NCI-H2227 (cell line): ENCODE measurements around the gene ADAMTS18.

Source experiments
- DNase-seq: peaks from one replicate; lab custom pipeline; 2025; ENCODE audit not compliant: unreplicated experiment; lab: John Stamatoyannopoulos, UW

ADAMTS18 gene

GRCh38 chr16:77331802-77332586 is 102.8 kb downstream of the ADAMTS18 start:
- DNase-seq: no peak

GRCh38 chr16:77331043-77331442 is 103.8 kb downstream of the ADAMTS18 start:
- DNase-seq: no peak

- no peak for DNase-seq
These were observed 104.3 kb downstream of the ADAMTS18 start for GRCh38 chr16:77330332-77331042.

GRCh38 chr16:77328768-77329167 is 106.1 kb downstream of the ADAMTS18 start:
- DNase-seq: no peak

- no peak for DNase-seq
These were observed 106.6 kb downstream of the ADAMTS18 start for GRCh38 chr16:77328274-77328673.

- DNase-seq: no peak
These were observed 107.1 kb downstream of the ADAMTS18 start for GRCh38 chr16:77327717-77328116.

GRCh38 chr16:77324729-77325128 is 110.1 kb downstream of the ADAMTS18 start:
- no peak for DNase-seq

- no peak for DNase-seq
These were observed 111.1 kb downstream of the ADAMTS18 start for GRCh38 chr16:77323695-77324094.

GRCh38 chr16:77322757-77323156 is 112.1 kb downstream of the ADAMTS18 start:
- no peak for DNase-seq

GRCh38 chr16:77317059-77317458 is 117.8 kb downstream of the ADAMTS18 start:
- no peak for DNase-seq

- DNase-seq: no peak
These were observed 124.0 kb downstream of the ADAMTS18 start for GRCh38 chr16:77310877-77311276.

- DNase-seq: no peak
These were observed 126.7 kb downstream of the ADAMTS18 start for GRCh38 chr16:77308163-77308561.

- no peak for DNase-seq
These were observed 127.2 kb downstream of the ADAMTS18 start for GRCh38 chr16:77307426-77308162.

GRCh38 chr16:77306075-77306474 is 128.8 kb downstream of the ADAMTS18 start:
- DNase-seq: no peak

GRCh38 chr16:77304877-77305276 is 130.0 kb downstream of the ADAMTS18 start:
- no peak for DNase-seq

- no peak for DNase-seq
These were observed 130.7 kb downstream of the ADAMTS18 start for GRCh38 chr16:77304134-77304533.

- DNase-seq: no peak
These were observed 132.2 kb downstream of the ADAMTS18 start for GRCh38 chr16:77302674-77303073.

- DNase-seq: no peak
These were observed 132.6 kb downstream of the ADAMTS18 start for GRCh38 chr16:77302249-77302648.

GRCh38 chr16:77300256-77300655 is 134.6 kb downstream of the ADAMTS18 start:
- no peak for DNase-seq

- no peak for DNase-seq
These were observed 135.4 kb downstream of the ADAMTS18 start for GRCh38 chr16:77299395-77299794.

GRCh38 chr16:77298418-77299360 is 136.1 kb downstream of the ADAMTS18 start:
- DNase-seq: no peak
